Stimulated activated CD4-positive, alpha-beta T cell treated with anti-CD3 and anti-CD28 coated beads, Interleukin-2, amount 100 ng/mL, for 24 hours (primary cell): Measurements from ENCODE around the gene ZFP92.
"Not testable (repeated sequence)": the region's sequence is repeated elsewhere in the genome, so short reads cannot be mapped to it uniquely, and the experiment has no call there.

ENCODE experiments used
- DNase-seq, 2 donors: peaks; one replicate each; pipeline ENCODE4 v3.0.0-alpha.2; 2020

Gene ZFP92

GRCh38 chrX:153411255-153411987 is at the start of gene ZFP92:
ZFP92 (plus strand) TSS chrX:153411472; CDS start chrX:153418323, 6,851 bp downstream.
- peak; percentile 36 to 50 for DNase-seq

DNA sequence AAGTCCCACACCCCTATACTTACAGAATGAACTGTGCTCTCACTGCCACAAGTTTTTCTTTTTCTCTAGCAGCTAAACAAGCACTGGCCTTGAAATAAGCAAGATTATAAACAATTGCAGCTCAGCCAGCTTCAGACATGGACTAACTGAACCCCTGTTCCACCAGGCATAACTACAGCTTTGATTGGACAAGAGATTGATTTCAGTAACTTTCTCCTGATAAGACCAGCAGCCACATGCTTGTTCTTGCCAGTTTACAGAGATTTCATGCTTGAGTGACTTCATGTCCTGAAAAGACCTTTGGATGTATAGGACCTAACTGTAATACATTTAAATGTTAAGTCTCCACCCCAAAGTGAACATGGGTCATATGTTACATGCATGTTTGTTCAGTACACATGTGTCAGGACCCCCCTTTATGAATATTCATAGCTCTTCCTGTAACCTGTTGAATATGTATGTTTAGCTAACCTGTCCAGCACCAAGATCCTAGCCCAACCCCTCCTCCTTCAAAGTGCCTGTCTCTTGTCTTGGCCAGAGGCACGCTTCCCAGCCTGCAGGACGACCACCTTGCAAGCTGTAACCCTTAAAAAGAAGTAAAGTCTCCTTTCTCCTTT is 49.4 kb upstream of the ZFP92 start:
- no peak for DNase-seq

- DNase-seq = no peak
These were observed 45.6 kb upstream of the ZFP92 start for GRCh38 chrX:153365670-153366069.

DNA sequence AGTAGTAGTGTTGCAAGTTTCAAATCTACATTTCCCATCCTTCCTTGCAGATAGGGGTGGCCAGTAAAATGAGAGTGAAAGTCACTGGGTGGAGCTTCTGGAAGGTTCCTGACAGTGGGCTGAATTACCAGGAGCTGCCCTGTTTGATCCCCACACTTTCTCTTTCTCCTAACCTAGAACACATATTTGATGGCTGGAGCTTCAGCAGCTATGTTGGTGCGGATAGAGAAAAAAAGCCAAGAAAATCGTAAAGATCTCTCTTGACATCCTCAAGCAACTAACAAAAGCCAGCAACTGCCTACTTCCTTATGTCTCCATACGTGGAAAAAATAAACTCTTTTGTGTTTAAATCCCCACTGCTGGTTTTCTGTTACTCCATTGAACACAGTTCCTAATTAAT is 45.2 kb upstream of the ZFP92 start:
- DNase-seq = no peak

DNA sequence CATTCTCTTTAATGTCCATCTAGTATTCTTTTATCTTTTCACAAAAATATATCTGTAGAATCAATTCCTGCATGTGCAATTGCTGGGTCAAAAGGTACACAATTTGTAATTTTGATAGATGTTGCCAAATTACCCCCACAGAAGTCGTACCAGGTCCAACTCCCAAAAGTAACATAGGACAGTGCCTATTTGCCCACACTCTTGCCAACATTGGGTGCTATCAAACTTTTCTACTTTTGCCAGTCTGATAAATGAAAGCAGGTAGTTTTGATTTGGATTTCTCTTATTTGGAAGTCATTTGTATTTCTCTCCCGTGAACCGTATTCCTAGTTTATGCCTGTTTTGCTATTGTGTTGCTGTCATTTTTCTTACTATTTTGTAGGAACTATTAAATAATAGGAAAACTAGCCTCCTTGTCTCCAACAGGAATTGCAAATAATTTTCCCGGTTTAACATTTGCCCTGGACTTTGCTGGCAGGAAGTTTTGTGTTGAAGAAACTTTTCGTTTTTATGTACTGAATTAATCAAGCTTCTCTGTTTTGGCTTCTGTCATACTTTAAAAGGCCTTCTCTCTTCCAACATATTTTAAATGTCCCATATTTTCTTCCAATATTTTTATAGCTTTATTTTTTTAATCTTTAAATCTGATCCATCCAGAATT is 44.3 kb upstream of the ZFP92 start:
- no peak for DNase-seq

DNA sequence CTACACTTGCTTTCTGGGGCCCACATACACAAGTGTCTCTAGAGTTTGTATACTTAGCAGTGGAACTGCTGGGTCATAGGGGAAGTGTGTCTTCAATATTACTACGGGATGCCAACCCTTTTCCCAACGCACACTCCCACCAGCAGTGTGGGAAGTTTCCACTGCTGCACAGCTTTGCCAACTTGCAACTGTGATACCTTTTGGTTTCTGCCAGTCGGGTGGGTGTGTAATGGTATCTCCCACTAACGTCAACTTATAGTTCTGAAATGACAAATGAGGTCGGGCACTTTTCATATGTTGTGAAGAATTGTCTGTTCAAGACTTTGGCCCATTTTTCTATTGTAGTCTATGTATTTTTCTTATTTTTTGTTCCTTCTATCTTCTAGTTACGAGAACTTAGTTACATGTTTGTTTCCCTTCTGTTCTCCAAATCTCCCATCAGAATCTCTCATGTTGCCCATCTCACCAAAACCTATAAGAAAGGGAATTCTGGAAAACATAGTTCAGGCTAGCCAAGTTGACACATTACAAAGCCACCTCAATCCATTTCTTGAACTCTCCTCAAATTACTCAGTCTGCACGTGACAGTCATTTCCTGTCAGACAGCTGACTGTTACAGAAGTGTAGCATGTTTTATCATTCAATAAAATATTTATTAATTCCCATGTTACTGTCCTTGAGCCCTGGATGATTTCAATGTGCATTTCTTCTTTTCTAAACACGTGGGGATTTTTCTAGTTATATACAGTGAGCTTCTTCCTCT is 40.8 kb upstream of the ZFP92 start:
- DNase-seq = no peak

DNA sequence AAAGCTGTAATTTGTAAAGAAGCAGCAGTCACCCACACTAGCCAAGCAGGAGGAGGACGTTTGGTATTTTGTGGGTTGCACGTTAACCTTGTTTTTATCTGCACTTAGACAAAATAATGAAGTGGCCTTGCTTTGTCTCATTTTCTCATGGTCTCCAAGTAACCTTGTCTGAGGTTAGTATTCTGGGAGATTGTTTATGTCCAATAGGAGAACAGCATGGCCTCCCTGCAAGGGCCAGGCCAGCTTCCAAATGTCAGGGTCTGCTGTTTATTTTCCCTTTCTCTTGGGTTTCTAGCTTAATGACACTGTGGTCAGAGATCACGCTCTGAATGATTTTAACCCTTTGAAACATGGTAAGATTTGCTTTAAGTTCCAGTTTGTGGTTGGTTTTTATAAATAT is 40.0 kb upstream of the ZFP92 start:
- DNase-seq = no peak

DNA sequence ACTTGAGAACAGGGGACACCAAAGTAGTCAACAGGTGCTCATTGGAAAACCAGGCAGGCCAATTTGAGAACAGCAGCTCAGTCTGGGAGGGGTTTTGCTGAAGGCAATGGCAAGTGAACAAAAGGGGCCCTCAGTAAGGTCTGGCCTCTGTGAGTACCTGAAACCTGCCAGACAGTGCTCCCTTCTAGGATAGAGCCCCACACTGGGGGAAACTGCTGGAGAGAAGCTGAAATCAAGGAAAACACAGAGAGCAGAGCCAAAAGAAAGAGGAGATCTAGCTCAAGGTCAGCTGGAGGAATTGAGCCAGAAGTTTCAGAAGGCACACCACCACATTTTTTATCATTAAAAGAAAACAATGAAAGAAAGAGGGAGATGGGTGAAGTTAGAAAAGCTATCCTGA is 38.3 kb upstream of the ZFP92 start:
- DNase-seq = no peak

GRCh38 chrX:153374426-153374825 is 36.8 kb upstream of the ZFP92 start:
- no peak for DNase-seq

- no peak for DNase-seq
These were observed 35.7 kb upstream of the ZFP92 start for GRCh38 chrX:153375571-153375970.

DNA sequence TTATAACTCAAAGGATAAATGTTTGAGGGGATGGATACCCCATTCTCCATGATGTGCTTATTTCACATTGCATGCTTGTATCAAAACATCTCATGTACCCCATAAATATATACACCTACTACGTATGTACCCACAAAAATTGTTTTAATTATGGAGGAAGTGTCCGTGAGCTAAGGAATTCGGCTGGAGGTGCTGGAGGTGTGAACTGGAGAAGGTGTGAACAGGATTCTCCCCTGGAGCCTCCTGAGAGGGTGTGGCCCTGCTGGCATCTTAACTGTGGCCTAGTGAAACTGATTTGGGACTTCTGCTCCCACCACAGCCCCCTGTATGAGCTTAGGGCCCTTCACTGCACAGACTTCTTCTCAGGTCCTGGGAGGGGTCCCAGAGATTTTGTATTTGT is 33.5 kb upstream of the ZFP92 start:
- DNase-seq = no peak

DNA sequence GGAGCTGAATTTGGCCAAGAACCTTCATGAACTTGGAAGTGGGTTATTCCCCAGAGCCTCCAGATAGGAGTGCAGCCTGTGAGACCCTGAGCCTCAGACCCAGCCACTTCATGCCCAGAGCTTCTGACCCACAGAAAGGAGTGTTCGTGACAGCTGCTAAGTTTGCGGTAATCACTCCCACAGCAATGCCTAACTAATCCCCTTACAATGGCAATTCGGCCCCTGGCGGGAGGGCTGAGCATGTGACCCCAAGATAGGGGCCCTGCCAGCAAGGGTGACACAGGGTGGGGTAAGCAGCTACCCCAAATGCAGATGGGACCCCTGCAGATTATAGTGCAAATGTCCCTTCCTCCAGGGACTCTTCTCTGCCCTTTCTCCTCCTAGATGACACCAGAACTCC is 32.7 kb upstream of the ZFP92 start:
- no peak for DNase-seq

- DNase-seq = no peak
These were observed 31.8 kb upstream of the ZFP92 start for GRCh38 chrX:153379508-153379907.

- no peak for DNase-seq
These were observed 31.2 kb upstream of the ZFP92 start for GRCh38 chrX:153379971-153380581.

GRCh38 chrX:153380691-153381090 is 30.6 kb upstream of the ZFP92 start:
- no peak for DNase-seq

DNA sequence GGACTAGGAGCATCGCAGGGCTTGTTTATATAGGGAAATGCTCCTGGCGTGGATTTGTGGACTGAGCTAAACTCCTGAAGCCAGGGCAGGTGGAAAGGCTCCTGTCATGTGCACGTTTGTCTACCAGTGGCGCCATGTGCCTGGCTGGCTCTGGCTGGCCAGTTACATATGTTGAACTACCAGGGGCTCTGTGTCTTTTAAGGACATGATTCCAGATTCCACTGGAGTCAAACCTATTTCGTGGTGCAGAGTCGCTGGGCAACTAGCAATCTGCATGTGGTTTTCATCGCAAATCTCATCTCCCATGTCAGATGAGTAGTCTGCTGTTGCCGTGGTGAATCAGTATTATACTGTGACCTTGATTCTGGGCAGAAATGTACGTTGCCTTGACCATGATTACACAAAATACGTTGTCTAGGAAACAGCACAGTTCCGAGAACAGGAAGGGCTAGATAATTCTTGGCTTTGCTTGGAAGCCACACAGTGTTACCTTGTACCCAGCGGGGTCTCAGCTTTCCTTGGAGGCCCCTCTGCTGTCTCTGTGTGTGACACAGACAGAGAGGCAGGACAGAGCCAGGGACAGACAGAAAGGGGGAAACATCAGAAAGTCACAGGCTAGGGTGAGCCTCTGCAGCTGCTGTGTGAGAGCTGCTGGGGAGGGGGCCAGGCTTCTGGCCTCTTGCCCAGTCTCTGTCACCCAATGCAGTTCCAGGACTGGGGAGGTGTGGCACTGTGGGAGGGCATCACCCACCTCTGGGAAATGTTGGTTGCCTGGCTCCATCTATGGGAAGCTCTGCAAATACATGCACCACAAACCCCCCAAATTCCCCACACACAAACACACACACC is 29.4 kb upstream of the ZFP92 start:
- no peak for DNase-seq

- DNase-seq = no peak
These were observed 28.4 kb upstream of the ZFP92 start for GRCh38 chrX:153382563-153383482.

DNA sequence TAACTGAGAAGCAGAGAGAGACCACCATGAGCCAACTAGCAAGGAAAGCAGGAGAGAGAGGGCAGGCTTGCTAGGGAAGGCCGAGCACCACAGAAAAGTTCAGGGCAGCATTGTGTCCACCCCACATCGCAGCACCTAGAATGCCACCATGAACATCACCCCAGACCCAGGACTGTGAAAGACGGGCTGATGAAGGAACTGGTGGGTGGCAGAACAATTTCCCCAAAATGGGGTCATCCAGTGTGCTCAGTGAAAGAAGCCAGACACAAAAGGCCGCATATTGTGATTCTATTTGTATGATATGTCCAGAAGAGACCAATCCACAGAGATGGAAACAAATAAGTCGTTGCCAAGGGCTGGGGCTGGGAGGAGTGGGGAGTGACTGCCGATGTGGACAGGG is 26.9 kb upstream of the ZFP92 start:
- DNase-seq = no peak

DNA sequence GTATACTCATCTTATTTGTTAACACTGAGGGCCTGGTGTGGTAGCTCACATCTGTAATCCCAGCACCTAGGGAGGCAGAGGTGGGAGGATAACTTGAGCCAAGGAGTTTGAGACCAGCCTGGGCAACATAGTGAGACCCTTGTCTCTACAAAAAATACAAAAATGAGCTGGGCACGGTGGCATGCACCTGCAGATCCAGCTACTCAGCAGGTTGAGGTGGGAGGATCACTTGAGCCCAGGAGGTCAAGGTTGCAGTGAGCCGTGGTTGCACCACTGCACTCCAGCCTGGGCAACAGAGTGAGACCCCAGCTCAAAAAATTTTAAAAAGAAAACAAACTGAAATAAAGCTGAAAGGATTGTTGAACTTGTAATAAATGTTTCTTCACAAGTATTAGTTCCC is 26.3 kb upstream of the ZFP92 start:
- DNase-seq = not testable (repeated sequence)

GRCh38 chrX:153386097-153386496 is 25.2 kb upstream of the ZFP92 start:
- no peak for DNase-seq

DNA sequence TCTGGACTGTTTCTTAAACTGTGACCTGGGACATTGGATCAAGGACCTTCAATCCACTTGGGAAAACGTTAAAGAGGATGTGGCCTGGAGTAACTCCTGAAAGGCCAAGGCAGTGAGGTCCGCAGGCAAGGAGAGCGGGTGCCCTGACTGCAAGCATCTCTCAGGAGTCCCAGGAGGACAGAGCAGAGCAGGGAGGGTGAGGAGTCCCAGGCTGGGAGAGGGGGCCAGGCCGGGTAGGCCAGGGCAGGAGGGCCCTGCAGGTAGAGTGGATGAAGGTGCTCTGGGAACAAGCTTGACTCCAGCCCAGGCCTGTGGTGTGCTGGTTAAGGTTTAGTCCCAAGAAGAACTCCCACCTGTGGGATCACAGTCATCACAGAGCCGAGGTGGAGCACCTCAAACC is 23.9 kb upstream of the ZFP92 start:
- no peak for DNase-seq
